HepG2 (cell line): ENCODE data around the gene INSIG1. TPM values are rescaled to one million over a fixed set of nuclear protein-coding genes. Genes with fewer than 3 reads are reported as not detected.

Source experiments
- ATAC-seq: fragments of 200-7000 bp; cut with Tn5 transposase; 3 replicates; pipeline ENCODE4 v1.9.1; 2020; ENCODE audit warnings: mild to moderate bottlenecking, moderate library complexity
- BruUV-seq: library from RNA; stranded (reverse); fragments of 400-500 nt; replicated peaks from 2 replicates; lab custom pipeline; 2021; lab: Mats Ljungman, UMichigan
- CTCF ChIA-PET: fragments of 300-600 bp; formaldehyde crosslinking; extraction: SDS; loops from one replicate; lab custom pipeline; 2021; ENCODE audit warnings: low total read pairs, inconsistent platforms, low intra/inter-chr PET ratio; lab: Yijun Ruan, JAX
- POLR2A ChIA-PET: fragments of 350-600 bp; sonication (Branson Sonifier 250); formaldehyde crosslinking; loops from one replicate; lab custom pipeline; 2020; ENCODE audit warnings: antibody characterized with exemption, inconsistent platforms; lab: Yijun Ruan, JAX
- DNase-seq: peaks from one replicate; pipeline ENCODE4 v3.0.0-alpha.2; 2015; ENCODE audit warnings: low spot score
- FAIRE-seq: peaks from 3 replicates; lab custom pipeline; 2011; peaks lifted over from hg19 to GRCh38; lab: Jason Lieb, UNC
- H2AFZ ChIP-seq: one replicate; pipeline ENCODE4 v1.6.1; 2011; ENCODE audit warnings: low read length, inconsistent platforms
- H3K27ac ChIP-seq: fragments of 300-600 bp; 3 replicates; pipeline ENCODE4 v1.8.0; 2011; ENCODE audit warnings: mixed run types, mild to moderate bottlenecking, mixed read lengths, low read length, inconsistent platforms; ENCODE audit not compliant: insufficient read depth; ENCODE audit errors: extremely low read length
- H3K27me3 ChIP-seq, 2 experiments: fragments of 200-600 bp in 1 of 2; 2 replicates in 1 of 2; 3 replicates in 1 of 2; pipeline versions ENCODE4 v1.6.0 to v1.8.0; 2011; ENCODE audit warnings: low read length in 2 of 2, mild to moderate bottlenecking in 2 of 2, moderate library complexity in 2 of 2, inconsistent platforms in 1 of 2; ENCODE audit not compliant: insufficient read depth in 2 of 2, control insufficient read depth in 1 of 2
- H3K36me3 ChIP-seq, 2 experiments: fragments of 200-600 bp in 1 of 2; replicated peaks in 1 of 2; 2 replicates in 1 of 2; 3 replicates in 1 of 2; pipeline versions ENCODE4 v1.5.1 to v1.8.0; 2011; ENCODE audit warnings: low read length in 2 of 2, inconsistent platforms in 1 of 2; ENCODE audit not compliant: insufficient read depth in 2 of 2, control insufficient read depth in 1 of 2
- H3K4me1 ChIP-seq: 2 replicates; pipeline ENCODE4 v1.5.1; 2012; ENCODE audit warnings: low read length, inconsistent platforms; ENCODE audit not compliant: insufficient read depth
- H3K4me2 ChIP-seq: 2 replicates; pipeline ENCODE4 v1.6.0; 2011; ENCODE audit warnings: low read depth, low read length, inconsistent platforms
- H3K4me3 ChIP-seq, 3 experiments: fragments of 200-600 bp in 1 of 3; sonication (generic), shearing (Covaris generic) in 1 of 3; replicated peaks in 1 of 3; 2 replicates each; pipeline ENCODE4 v1.5.1; 2011 to 2016; ENCODE audit warnings: low read length in 3 of 3, inconsistent platforms in 2 of 3, low read depth in 2 of 3, mild to moderate bottlenecking in 2 of 3, control low read depth in 1 of 3, mixed read lengths in 1 of 3; ENCODE audit not compliant: insufficient read depth in 1 of 3
- H3K79me2 ChIP-seq: one replicate; pipeline ENCODE4 v1.6.1; 2011; ENCODE audit warnings: low read length, inconsistent platforms; ENCODE audit not compliant: insufficient read depth
- H3K9ac ChIP-seq: 2 replicates; pipeline ENCODE4 v1.6.0; 2011; ENCODE audit warnings: mild to moderate bottlenecking, low read depth, low read length, inconsistent platforms; ENCODE audit not compliant: insufficient read depth
- H3K9me3 ChIP-seq: 2 replicates; pipeline ENCODE4 v1.5.1; 2012; ENCODE audit warnings: mild to moderate bottlenecking, low read length
- H4K20me1 ChIP-seq: 2 replicates; pipeline ENCODE4 v1.6.0; 2011; ENCODE audit warnings: inconsistent platforms, mild to moderate bottlenecking, low read length, moderate library complexity; ENCODE audit not compliant: insufficient read depth
- FOXK1 ChIP-seq: sonication (generic); formaldehyde crosslinking; IDR thresholded peaks from 2 replicates; pipeline ENCODE4 v1.4.0; 2020; ENCODE audit warnings: low read depth, missing genetic modification reagents, borderline replicate concordance
- HNF4G ChIP-seq, 2 experiments: sonication (generic) in 1 of 2; formaldehyde crosslinking in 1 of 2; IDR thresholded peaks; 2 replicates each; pipeline versions ENCODE4 v1.4.0 to v1.6.1; 2011 to 2020; ENCODE audit warnings: borderline replicate concordance in 2 of 2, low read depth in 2 of 2, mild to moderate bottlenecking in 2 of 2, low read length in 1 of 2, missing genetic modification reagents in 1 of 2, moderate library complexity in 1 of 2
- YEATS4 ChIP-seq: sonication (generic); formaldehyde crosslinking; IDR thresholded peaks from 2 replicates; pipeline ENCODE4 v1.4.0; 2020; ENCODE audit warnings: missing genetic modification reagents, borderline replicate concordance
- ZFAT ChIP-seq: sonication (generic); formaldehyde crosslinking; conservative IDR thresholded peaks from 2 replicates; pipeline ENCODE4 v1.8.1; 2023; ENCODE audit warnings: missing genetic modification reagents, inconsistent platforms
- ZNF260 ChIP-seq: sonication (generic); formaldehyde crosslinking; IDR thresholded peaks from 2 replicates; pipeline ENCODE4 v1.4.0; 2020; ENCODE audit warnings: missing genetic modification reagents, low read depth, mild to moderate bottlenecking, borderline replicate concordance
- ZNF652 ChIP-seq: IDR thresholded peaks from 2 replicates; pipeline ENCODE4 v1.6.1; 2016; ENCODE audit warnings: low read depth, borderline replicate concordance
- ZNF672 ChIP-seq: sonication (generic); formaldehyde crosslinking; IDR thresholded peaks from 2 replicates; pipeline ENCODE4 v1.8.1; 2022; ENCODE audit warnings: missing genetic modification reagents
- ZNF878 ChIP-seq: sonication (generic); formaldehyde crosslinking; IDR thresholded peaks from 2 replicates; pipeline ENCODE4 v1.8.1; 2023; ENCODE audit warnings: mild to moderate bottlenecking, missing genetic modification reagents, moderate library complexity
- WGBS: methylation state at CpG from one replicate; pipeline ENCODE4 v1.1.6; 2017; ENCODE audit warnings: low lambda C conversion rate; 5-methylcytosine and 5-hydroxymethylcytosine counted together
- in situ Hi-C: cut with HindIII; loops from 2 replicates; pipeline ENCODE4 v1.10.0; 2017; ENCODE audit warnings: low pct_unique_long_range_greater_than_20kb; ENCODE audit not compliant: extremely low pct_ligation_motif_present
- intact Hi-C: fragments of 100-400 bp; cut with micrococcal nuclease; formaldehyde crosslinking; loops from one replicate; pipeline ENCODE4 v1.10.0; 2022; ENCODE audit not compliant: unreplicated experiment
- polyA plus RNA-seq, 8 experiments: library from polyadenylated mRNA; depleted of rRNA in 3 of 8; stranded (reverse) in 7 of 8; unstranded in 1 of 8; fragments of >200 nt; fragmentation: Illumina TruSeq in 4 of 8; extraction: Trizol in 4 of 8; gene quantifications; 2 replicates each; pipeline versions ENCODE4 v1.2.1 to v1.2.3, GENCODE V29; 2011 to 2016; ENCODE audit warnings: low read depth in 4 of 8, missing spikeins in 1 of 8, mixed read lengths in 1 of 8; ENCODE audit not compliant: insufficient read depth in 1 of 8
- total RNA-seq, 5 experiments: library from RNA; depleted of rRNA; stranded (reverse); fragments of >200 nt; fragmentation: Illumina TruSeq; extraction: Trizol; gene quantifications; 2 replicates each; pipeline ENCODE4 v1.2.3, GENCODE V29; 2016; ENCODE audit warnings: low read depth in 1 of 5
- TF ChIP-seq, protein P1 (sequence below): IDR thresholded peaks from 2 replicates; pipeline ENCODE4 v1.4.0; 2020; ENCODE audit warnings: mild to moderate bottlenecking, missing genetic modification reagents
- TF ChIP-seq, protein P2 (sequence below): sonication (generic); formaldehyde crosslinking; IDR thresholded peaks from 2 replicates; pipeline ENCODE4 v1.5.1; 2020; ENCODE audit warnings: missing genetic modification reagents, mild to moderate bottlenecking, borderline replicate concordance

Gene INSIG1
- total and polyA plus RNA-seq, 2 of the 13 experiments (the other 11 are each of a cell fraction or from before 2014, with no cell fraction given) = 0.07 to 0.11 TPM

DNA sequence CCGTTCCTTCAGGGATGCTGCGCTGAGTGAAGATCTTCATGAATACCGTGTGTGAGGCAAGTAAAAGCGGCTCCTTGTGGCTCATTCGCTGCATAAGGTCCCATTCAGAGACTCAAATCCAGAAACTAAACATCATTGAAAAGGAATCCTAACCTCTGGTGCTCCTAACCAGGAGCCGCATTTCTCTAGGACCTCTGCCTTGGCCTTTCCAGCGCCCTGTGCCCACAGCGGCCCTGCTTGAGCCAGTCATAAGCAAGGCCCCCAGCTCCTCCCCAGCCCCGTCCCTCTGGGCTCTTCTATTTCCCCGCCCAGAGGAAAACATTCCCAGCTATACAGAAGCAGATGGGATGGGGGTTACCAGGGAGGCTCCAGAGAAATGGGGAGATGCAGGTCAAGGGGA is 42.6 kb upstream of the INSIG1 start:
- POLR2A ChIA-PET = no interaction called here
- intact Hi-C loops = no loop called here
- H4K20me1 ChIP-seq = no peaks in the 10 kb centered on the region
- no peak for DNase-seq
- no peak for ATAC-seq
- no peak overlapping the region for H3K4me3 ChIP-seq
- BruUV-seq = no TSS peak
- H3K4me1 ChIP-seq = no peaks in the 10 kb centered on the region
- no peaks in the 10 kb centered on the region for H3K79me2 ChIP-seq
- FAIRE-seq = no peak
- no peak overlapping the region for H3K9ac ChIP-seq
- no peak for TF ChIP-seq ZNF260
- no peak for TF ChIP-seq ZNF652 (CRISPR knock-in tag)
- TF ChIP-seq ZNF878 = no peak
- no peak overlapping the region for H3K4me2 ChIP-seq
- peaks cover 3 to 39% of the 10 kb centered on the region in 2 experiments; a peak in 4 of 5 replicates for H3K27me3 ChIP-seq
- WGBS = 46% methylated on average over 8 of the region's 10 CpGs
- no peaks in the 10 kb centered on the region for H3K36me3 ChIP-seq
- in situ Hi-C loops = no loop called here
- no peaks in the 10 kb centered on the region for H3K9me3 ChIP-seq
- H2AFZ ChIP-seq = no peak overlapping the region
- CTCF ChIA-PET = no interaction called here
- H3K27ac ChIP-seq = no peak overlapping the region

DNA sequence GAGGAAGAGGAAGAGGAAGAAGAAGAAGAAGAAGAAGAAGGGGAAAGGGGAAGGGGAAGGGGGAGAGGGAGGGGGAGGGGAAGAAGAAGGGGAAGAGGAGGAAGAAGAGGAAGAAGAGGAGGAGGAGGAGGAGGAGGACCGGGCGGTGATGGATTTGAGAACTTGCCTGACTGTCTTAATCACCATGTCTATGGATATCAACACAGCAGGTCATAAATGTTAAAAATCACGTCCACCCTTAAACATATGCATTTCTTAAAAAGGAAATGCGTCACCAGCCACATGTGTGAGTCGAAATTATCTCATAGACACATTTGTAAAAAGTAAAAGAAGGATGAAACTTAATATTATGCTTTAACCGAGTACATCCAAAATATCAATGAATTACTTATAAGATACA is 42.1 kb upstream of the INSIG1 start:
- in situ Hi-C loops (no loop called here), intact Hi-C loops (no loop called here)
- Histone ChIP-seq H3K9me3 (no peaks in the 10 kb centered on the region), H3K4me2 (no peak overlapping the region), H3K27me3 (peaks cover 3 to 40% of the 10 kb centered on the region in 2 experiments; a peak in 4 of 5 replicates), H3K4me1 (no peaks in the 10 kb centered on the region), H3K36me3 (no peaks in the 10 kb centered on the region), H3K27ac (no peak overlapping the region), H2AFZ (no peak overlapping the region), H4K20me1 (no peaks in the 10 kb centered on the region), H3K4me3 (no peak overlapping the region), H3K9ac (no peak overlapping the region), H3K79me2 (no peaks in the 10 kb centered on the region)
- FAIRE-seq = no peak
- ATAC-seq = no peak
- no TSS peak for BruUV-seq
- TF ChIP-seq YEATS4 (no peak), ZFAT (CRISPR knock-in tag) (no peak), HNF4G (IDR thresholded peaks at IDR 0.05; ENCODE audit: borderline replicate concordance, low read depth, low read length) (no peak), HNF4G (CRISPR knock-in tag; IDR thresholded peaks at IDR 0.05; ENCODE audit: borderline replicate concordance, low read depth) (no peak), ZNF672 (CRISPR knock-in tag) (no peak), FOXK1 (no peak)
- TF ChIP-seq, protein P1, sequence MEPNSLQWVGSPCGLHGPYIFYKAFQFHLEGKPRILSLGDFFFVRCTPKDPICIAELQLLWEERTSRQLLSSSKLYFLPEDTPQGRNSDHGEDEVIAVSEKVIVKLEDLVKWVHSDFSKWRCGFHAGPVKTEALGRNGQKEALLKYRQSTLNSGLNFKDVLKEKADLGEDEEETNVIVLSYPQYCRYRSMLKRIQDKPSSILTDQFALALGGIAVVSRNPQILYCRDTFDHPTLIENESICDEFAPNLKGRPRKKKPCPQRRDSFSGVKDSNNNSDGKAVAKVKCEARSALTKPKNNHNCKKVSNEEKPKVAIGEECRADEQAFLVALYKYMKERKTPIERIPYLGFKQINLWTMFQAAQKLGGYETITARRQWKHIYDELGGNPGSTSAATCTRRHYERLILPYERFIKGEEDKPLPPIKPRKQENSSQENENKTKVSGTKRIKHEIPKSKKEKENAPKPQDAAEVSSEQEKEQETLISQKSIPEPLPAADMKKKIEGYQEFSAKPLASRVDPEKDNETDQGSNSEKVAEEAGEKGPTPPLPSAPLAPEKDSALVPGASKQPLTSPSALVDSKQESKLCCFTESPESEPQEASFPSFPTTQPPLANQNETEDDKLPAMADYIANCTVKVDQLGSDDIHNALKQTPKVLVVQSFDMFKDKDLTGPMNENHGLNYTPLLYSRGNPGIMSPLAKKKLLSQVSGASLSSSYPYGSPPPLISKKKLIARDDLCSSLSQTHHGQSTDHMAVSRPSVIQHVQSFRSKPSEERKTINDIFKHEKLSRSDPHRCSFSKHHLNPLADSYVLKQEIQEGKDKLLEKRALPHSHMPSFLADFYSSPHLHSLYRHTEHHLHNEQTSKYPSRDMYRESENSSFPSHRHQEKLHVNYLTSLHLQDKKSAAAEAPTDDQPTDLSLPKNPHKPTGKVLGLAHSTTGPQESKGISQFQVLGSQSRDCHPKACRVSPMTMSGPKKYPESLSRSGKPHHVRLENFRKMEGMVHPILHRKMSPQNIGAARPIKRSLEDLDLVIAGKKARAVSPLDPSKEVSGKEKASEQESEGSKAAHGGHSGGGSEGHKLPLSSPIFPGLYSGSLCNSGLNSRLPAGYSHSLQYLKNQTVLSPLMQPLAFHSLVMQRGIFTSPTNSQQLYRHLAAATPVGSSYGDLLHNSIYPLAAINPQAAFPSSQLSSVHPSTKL = no peak
- TF ChIP-seq, protein P2, sequence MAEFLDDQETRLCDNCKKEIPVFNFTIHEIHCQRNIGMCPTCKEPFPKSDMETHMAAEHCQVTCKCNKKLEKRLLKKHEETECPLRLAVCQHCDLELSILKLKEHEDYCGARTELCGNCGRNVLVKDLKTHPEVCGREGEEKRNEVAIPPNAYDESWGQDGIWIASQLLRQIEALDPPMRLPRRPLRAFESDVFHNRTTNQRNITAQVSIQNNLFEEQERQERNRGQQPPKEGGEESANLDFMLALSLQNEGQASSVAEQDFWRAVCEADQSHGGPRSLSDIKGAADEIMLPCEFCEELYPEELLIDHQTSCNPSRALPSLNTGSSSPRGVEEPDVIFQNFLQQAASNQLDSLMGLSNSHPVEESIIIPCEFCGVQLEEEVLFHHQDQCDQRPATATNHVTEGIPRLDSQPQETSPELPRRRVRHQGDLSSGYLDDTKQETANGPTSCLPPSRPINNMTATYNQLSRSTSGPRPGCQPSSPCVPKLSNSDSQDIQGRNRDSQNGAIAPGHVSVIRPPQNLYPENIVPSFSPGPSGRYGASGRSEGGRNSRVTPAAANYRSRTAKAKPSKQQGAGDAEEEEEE (CRISPR knock-in tag) = no peak
- 41% methylated on average over 6 of the region's 6 CpGs for WGBS
- ChIA-PET CTCF (no interaction called here), POLR2A (no interaction called here)
- DNase-seq = no peak
